ENCODE results near the gene RAC3.

Gene RAC3

GRCh38 chr17:82051776-82052637 lies 20.5 kb downstream of the RAC3 start, which contains the start of the genes GPS1 and RFNG:
Gene GPS1, plus strand, starts transcription at chr17:82051898. Its CDS starts 34 bp downstream, at chr17:82051932.
Gene RFNG, minus strand, starts transcription at chr17:82051811. Its CDS starts 45 bp downstream, at chr17:82051766.
- in situ Hi-C loops (cut with MboI; ENCODE audit: low sequenced_read_pairs, unreplicated experiment): no loop called here
- TF ChIP-seq CTCF (IDR thresholded peaks at IDR 0.05; ENCODE audit: borderline replicate concordance, control extremely low read depth, extremely low read depth, insufficient read depth, missing control alignments): no peak
- peak; percentile 95 for DNase-seq (ENCODE audit: low spot score)

- no peak for TF ChIP-seq CTCF (IDR thresholded peaks at IDR 0.05; ENCODE audit: borderline replicate concordance, control extremely low read depth, extremely low read depth, insufficient read depth, missing control alignments)
- DNase-seq (ENCODE audit: low spot score): no peak
- in situ Hi-C loops (cut with MboI; ENCODE audit: low sequenced_read_pairs, unreplicated experiment): no loop called here
These were observed 21.2 kb downstream of the RAC3 start for GRCh38 chr17:82052638-82053059.

- no peak for TF ChIP-seq CTCF (IDR thresholded peaks at IDR 0.05; ENCODE audit: borderline replicate concordance, control extremely low read depth, extremely low read depth, insufficient read depth, missing control alignments)
- in situ Hi-C loops (cut with MboI; ENCODE audit: low sequenced_read_pairs, unreplicated experiment): no loop called here
- DNase-seq (ENCODE audit: low spot score): no peak
These were observed 21.7 kb downstream of the RAC3 start for GRCh38 chr17:82053130-82053529.

GRCh38 chr17:82053556-82054263 lies 22.2 kb downstream of the RAC3 start:
- no peak for DNase-seq (ENCODE audit: low spot score)
- in situ Hi-C loops (cut with MboI; ENCODE audit: low sequenced_read_pairs, unreplicated experiment): no loop called here

GRCh38 chr17:82054351-82055022 lies 23.0 kb downstream of the RAC3 start:
- TF ChIP-seq CTCF (IDR thresholded peaks at IDR 0.05; ENCODE audit: borderline replicate concordance, control extremely low read depth, extremely low read depth, insufficient read depth, missing control alignments): no peak
- no peak for DNase-seq (ENCODE audit: low spot score)
- in situ Hi-C loops (cut with MboI; ENCODE audit: low sequenced_read_pairs, unreplicated experiment): no loop called here

More at GRCh38 chr17:82053556-82054263, 22.2 kb downstream of the RAC3 start:
- no peak for TF ChIP-seq CTCF (IDR thresholded peaks at IDR 0.05; ENCODE audit: borderline replicate concordance, control extremely low read depth, extremely low read depth, insufficient read depth, missing control alignments)

Data from GM13976 (cell line).